ENCODE results near the gene PRRX2.

DNA sequence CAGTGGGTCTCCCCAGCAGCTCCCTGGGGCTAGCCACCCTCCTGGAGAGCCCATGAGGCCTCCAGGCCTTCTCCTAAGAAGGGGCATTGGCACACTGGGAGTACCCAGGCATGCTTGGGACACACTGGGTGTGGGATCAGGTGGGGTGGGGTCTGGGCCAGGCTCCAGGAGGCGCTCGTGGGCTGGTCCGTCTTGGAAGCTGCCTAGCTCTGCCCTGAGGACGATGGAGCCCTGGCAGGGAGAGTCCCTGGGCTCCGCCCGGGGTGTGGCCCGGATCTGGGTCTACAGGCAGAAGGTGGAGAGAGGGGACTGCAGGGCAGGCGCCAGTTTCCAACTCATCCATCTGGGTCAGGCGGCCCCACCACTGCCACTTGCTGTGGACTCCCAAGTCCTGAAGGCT lies 2.4 kb downstream of the PRRX2 start:
- TF ChIP-seq CTCF (IDR thresholded peaks at IDR 0.05) (no peak), CREB1 (CRISPR knock-in tag; IDR thresholded peaks at IDR 0.05) (no peak), PREB (CRISPR knock-in tag; IDR thresholded peaks at IDR 0.05; ENCODE audit: borderline replicate concordance) (no peak), NFE2L1 (CRISPR knock-in tag; IDR thresholded peaks at IDR 0.05) (no peak), NR1H2 (CRISPR knock-in tag; IDR thresholded peaks at IDR 0.05) (no peak)
- TF ChIP-seq, protein P1, sequence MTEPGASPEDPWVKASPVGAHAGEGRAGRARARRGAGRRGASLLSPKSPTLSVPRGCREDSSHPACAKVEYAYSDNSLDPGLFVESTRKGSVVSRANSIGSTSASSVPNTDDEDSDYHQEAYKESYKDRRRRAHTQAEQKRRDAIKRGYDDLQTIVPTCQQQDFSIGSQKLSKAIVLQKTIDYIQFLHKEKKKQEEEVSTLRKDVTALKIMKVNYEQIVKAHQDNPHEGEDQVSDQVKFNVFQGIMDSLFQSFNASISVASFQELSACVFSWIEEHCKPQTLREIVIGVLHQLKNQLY (CRISPR knock-in tag; IDR thresholded peaks at IDR 0.05): no peak
- TF ChIP-seq, protein P2, sequence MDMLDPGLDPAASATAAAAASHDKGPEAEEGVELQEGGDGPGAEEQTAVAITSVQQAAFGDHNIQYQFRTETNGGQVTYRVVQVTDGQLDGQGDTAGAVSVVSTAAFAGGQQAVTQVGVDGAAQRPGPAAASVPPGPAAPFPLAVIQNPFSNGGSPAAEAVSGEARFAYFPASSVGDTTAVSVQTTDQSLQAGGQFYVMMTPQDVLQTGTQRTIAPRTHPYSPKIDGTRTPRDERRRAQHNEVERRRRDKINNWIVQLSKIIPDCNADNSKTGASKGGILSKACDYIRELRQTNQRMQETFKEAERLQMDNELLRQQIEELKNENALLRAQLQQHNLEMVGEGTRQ (CRISPR knock-in tag; IDR thresholded peaks at IDR 0.05): no peak

All from WTC11 (cell line).